ENCODE results near the gene ZNF697.

DNA sequence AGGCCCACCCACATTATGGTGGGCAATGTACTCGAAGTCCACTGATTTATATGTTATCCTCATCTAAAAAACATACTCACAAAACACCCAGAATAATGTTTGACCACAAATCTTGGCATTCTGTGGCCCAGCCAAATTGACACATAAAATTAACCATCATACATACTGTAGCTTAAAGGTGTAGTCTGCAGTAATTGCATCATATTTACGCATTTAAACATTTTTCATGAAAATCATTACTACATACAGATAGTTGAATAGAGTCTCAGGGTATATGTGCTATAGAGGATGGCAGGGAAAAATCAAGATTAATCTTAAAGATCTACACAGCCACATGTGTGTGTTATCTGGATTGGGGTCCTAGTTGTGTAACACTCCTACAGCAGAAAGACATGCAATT, 14.5 kb downstream of the ZNF697 start:
- no peak for TF ChIP-seq ZNF512 (CRISPR knock-in tag; IDR thresholded peaks at IDR 0.05; ENCODE audit: borderline replicate concordance)
- TF ChIP-seq TEAD1 (CRISPR knock-in tag; IDR thresholded peaks at IDR 0.05) = no peak
- TF ChIP-seq, protein P1, sequence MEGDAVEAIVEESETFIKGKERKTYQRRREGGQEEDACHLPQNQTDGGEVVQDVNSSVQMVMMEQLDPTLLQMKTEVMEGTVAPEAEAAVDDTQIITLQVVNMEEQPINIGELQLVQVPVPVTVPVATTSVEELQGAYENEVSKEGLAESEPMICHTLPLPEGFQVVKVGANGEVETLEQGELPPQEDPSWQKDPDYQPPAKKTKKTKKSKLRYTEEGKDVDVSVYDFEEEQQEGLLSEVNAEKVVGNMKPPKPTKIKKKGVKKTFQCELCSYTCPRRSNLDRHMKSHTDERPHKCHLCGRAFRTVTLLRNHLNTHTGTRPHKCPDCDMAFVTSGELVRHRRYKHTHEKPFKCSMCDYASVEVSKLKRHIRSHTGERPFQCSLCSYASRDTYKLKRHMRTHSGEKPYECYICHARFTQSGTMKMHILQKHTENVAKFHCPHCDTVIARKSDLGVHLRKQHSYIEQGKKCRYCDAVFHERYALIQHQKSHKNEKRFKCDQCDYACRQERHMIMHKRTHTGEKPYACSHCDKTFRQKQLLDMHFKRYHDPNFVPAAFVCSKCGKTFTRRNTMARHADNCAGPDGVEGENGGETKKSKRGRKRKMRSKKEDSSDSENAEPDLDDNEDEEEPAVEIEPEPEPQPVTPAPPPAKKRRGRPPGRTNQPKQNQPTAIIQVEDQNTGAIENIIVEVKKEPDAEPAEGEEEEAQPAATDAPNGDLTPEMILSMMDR (IDR thresholded peaks at IDR 0.05) = no peak
- TF ChIP-seq ZNF423 (CRISPR knock-in tag; IDR thresholded peaks at IDR 0.05) = no peak
- TF ChIP-seq ZNF138 (CRISPR knock-in tag; conservative IDR thresholded peaks at IDR 0.05) = no peak
- no peak for TF ChIP-seq AFF4 (CRISPR knock-in tag; IDR thresholded peaks at IDR 0.05; ENCODE audit: borderline replicate concordance)
- TF ChIP-seq, protein P2, sequence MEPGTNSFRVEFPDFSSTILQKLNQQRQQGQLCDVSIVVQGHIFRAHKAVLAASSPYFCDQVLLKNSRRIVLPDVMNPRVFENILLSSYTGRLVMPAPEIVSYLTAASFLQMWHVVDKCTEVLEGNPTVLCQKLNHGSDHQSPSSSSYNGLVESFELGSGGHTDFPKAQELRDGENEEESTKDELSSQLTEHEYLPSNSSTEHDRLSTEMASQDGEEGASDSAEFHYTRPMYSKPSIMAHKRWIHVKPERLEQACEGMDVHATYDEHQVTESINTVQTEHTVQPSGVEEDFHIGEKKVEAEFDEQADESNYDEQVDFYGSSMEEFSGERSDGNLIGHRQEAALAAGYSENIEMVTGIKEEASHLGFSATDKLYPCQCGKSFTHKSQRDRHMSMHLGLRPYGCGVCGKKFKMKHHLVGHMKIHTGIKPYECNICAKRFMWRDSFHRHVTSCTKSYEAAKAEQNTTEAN (CRISPR knock-in tag; IDR thresholded peaks at IDR 0.05) = no peak
- no peak for TF ChIP-seq JUN (CRISPR knock-in tag; IDR thresholded peaks at IDR 0.05)
- no peak for TF ChIP-seq FOXP4 (CRISPR knock-in tag; IDR thresholded peaks at IDR 0.05)
- no peak for TF ChIP-seq MYBL2 (CRISPR knock-in tag; IDR thresholded peaks at IDR 0.05)
- no peak for TF ChIP-seq NR3C1 (CRISPR knock-in tag; conservative IDR thresholded peaks at IDR 0.05; ENCODE audit: low read depth)
- no peak for TF ChIP-seq MAX (CRISPR knock-in tag; IDR thresholded peaks at IDR 0.05)
